ENCODE measurements around the gene CYYR1. TPM values are rescaled to one million over a fixed set of nuclear protein-coding genes. Genes with fewer than 3 reads are reported as not detected.

The CYYR1 gene
- polyA plus RNA-seq, 1 experiment: not detected

DNA sequence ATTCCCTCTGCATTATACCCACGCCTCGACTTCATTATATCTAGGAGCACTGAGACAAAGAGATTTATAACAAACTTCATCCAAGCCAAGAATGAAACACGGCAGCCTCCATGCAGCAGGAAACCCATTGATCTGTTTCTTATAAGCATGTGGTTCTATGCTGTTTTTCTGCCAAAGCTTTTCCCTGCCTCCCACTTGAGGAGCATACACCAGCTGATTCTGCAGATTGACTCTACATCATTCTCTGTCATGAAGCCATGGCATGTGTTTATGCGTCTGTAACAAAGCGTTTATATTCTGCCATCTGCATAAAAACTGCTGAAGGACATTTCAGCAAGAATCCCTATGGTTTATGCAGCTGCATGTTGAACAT lies 102.0 kb downstream of the CYYR1 start:
- Histone ChIP-seq H3K27ac (ENCODE audit: low read depth, low read length) (no peak overlapping the region), H3K4me3 (ENCODE audit: low read depth, low read length) (no peak overlapping the region), H3K27me3 (ENCODE audit: control insufficient read depth, insufficient read depth, low read length) (no peaks in the 10 kb centered on the region), H3K9me3 (ENCODE audit: control insufficient read depth, insufficient read depth, low read length) (no peaks in the 10 kb centered on the region)
- DNase-seq (ENCODE audit: low read depth, low spot score): no peak
- POLR2A ChIA-PET: no interaction called here
- TF ChIP-seq, protein P1, sequence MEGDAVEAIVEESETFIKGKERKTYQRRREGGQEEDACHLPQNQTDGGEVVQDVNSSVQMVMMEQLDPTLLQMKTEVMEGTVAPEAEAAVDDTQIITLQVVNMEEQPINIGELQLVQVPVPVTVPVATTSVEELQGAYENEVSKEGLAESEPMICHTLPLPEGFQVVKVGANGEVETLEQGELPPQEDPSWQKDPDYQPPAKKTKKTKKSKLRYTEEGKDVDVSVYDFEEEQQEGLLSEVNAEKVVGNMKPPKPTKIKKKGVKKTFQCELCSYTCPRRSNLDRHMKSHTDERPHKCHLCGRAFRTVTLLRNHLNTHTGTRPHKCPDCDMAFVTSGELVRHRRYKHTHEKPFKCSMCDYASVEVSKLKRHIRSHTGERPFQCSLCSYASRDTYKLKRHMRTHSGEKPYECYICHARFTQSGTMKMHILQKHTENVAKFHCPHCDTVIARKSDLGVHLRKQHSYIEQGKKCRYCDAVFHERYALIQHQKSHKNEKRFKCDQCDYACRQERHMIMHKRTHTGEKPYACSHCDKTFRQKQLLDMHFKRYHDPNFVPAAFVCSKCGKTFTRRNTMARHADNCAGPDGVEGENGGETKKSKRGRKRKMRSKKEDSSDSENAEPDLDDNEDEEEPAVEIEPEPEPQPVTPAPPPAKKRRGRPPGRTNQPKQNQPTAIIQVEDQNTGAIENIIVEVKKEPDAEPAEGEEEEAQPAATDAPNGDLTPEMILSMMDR (IDR thresholded peaks at IDR 0.05; ENCODE audit: low read depth, low read length): no peak
- CTCF ChIA-PET: no interaction called here

DNA sequence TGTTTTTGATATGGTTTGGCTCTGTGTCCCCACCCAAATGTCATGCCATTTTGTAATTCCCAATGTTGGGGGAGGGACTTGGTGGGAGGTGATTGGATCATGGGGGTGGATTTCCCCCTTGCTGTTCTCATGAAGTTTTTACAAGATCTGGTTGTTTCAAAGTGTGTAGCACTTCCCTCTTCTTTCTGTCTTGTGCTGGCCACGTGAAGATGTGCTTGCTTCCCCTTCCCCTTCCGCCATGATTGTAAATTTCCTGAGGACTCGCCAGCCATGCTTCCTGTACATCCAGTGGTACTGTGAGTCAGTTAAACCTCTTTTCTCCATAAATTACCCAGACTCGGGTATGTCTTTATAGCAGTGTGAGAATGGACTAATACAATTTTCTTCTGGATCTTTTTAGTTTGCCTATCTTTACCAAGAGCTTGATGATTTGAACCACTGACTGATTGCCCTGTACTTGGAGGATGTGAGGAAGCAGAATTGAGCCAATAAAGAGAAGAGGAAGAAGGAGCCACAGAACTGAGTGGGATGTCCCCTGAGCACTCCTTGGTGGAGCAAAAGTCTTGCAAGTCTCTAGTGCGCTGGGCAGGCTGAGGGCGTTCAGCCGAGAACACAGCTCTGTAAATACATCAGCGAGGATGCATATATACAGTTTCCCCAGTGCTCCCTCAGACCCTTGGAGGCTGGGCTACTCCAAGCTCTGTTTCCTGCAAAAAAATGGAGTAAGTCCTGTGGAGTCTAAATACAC lies 102.6 kb downstream of the CYYR1 start:
- Histone ChIP-seq H3K27ac (ENCODE audit: low read depth, low read length) (no peak overlapping the region), H3K4me3 (ENCODE audit: low read depth, low read length) (no peak overlapping the region), H3K27me3 (ENCODE audit: control insufficient read depth, insufficient read depth, low read length) (no peaks in the 10 kb centered on the region), H3K9me3 (ENCODE audit: control insufficient read depth, insufficient read depth, low read length) (no peaks in the 10 kb centered on the region)
- ChIA-PET CTCF (no interaction called here), POLR2A (no interaction called here)
- no peak for DNase-seq (ENCODE audit: low read depth, low spot score)
- TF ChIP-seq, protein P1 (IDR thresholded peaks at IDR 0.05; ENCODE audit: low read depth, low read length): no peak

DNA sequence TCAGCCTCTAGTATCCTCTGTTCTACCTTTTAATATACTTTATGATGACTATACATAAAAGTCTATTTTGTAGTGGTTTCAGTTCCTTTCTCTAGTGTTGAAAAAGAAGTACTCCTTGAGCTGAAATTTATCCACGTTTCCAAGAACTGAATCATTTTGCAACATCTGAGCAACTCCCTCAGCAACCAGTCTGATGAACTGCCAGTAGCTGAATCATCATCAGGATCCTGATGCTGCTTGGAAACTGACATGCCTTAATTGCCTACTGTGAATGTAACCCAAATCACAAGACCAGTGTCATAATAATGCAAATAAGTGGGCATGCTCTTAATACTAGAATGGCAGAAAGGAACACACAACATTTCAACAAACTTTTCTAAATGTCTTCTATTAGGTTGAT lies 103.3 kb downstream of the CYYR1 start:
- POLR2A ChIA-PET: no interaction called here
- TF ChIP-seq, protein P1 (IDR thresholded peaks at IDR 0.05; ENCODE audit: low read depth, low read length): no peak
- Histone ChIP-seq H3K4me3 (ENCODE audit: low read depth, low read length) (no peak overlapping the region), H3K27ac (ENCODE audit: low read depth, low read length) (no peak overlapping the region), H3K9me3 (ENCODE audit: control insufficient read depth, insufficient read depth, low read length) (no peaks in the 10 kb centered on the region), H3K27me3 (ENCODE audit: control insufficient read depth, insufficient read depth, low read length) (peaks cover 3% of the 10 kb centered on the region)
- CTCF ChIA-PET: no interaction called here
- DNase-seq (ENCODE audit: low read depth, low spot score): no peak

DNA sequence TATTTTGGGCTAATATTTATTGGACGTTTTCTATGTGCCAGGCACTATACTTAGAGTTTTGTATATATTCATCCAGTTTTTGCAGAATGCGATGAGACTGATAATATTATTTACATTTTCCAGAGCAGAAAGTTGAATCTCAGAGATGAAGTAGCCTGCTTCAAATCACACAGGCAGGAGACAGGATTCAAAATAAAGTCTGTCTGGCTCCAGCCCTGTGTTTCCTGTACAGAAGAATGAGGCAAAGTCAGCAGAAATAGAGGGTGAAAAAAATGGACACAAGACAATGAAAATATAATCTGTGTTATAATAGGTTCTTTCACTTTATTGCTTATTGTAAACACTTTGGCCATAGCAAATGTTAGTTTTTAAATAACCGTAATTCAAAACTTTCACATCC lies 107.2 kb downstream of the CYYR1 start:
- ChIA-PET POLR2A (no interaction called here), CTCF (no interaction called here)
- Histone ChIP-seq H3K4me3 (ENCODE audit: low read depth, low read length) (no peak overlapping the region), H3K9me3 (ENCODE audit: control insufficient read depth, insufficient read depth, low read length) (no peaks in the 10 kb centered on the region), H3K27me3 (ENCODE audit: control insufficient read depth, insufficient read depth, low read length) (peaks cover 3% of the 10 kb centered on the region), H3K27ac (ENCODE audit: low read depth, low read length) (no peak overlapping the region)
- DNase-seq (ENCODE audit: low read depth, low spot score): no peak
- TF ChIP-seq, protein P1 (IDR thresholded peaks at IDR 0.05; ENCODE audit: low read depth, low read length): no peak

DNA sequence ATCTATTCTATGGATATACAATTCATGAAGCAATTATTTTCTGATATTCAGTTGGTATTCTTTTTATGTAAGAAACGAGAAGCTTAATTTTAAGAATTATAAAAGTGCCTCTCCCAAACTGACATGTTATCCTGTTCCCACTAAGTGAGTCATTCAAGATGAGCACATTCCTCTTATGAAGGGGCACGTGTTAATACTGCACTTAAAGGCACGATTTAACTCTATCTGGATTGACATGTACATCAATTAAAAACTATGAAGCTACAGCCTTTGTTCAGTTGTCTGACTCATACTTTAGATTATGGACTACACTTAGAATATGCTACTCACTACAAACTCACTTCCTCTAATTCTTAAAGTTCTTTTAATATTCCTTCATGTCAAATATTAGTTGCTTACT lies 111.6 kb downstream of the CYYR1 start:
- POLR2A ChIA-PET: no interaction called here
- CTCF ChIA-PET: no interaction called here
- DNase-seq (ENCODE audit: low read depth, low spot score): no peak
- Histone ChIP-seq H3K27me3 (ENCODE audit: control insufficient read depth, insufficient read depth, low read length) (peaks cover 3% of the 10 kb centered on the region), H3K4me3 (ENCODE audit: low read depth, low read length) (no peak overlapping the region), H3K27ac (ENCODE audit: low read depth, low read length) (no peak overlapping the region), H3K9me3 (ENCODE audit: control insufficient read depth, insufficient read depth, low read length) (no peaks in the 10 kb centered on the region)
- TF ChIP-seq, protein P1 (IDR thresholded peaks at IDR 0.05; ENCODE audit: low read depth, low read length): no peak
